AG04449 (cell line): Measurements from ENCODE around the gene SHBG.
"Not testable (repeated sequence)": the region's sequence is repeated elsewhere in the genome, so short reads cannot be mapped to it uniquely, and the experiment has no call there.

Experiments used
- CTCF ChIA-PET: fragments of 350-600 bp; formaldehyde crosslinking; extraction: SDS; loops from one replicate; lab custom pipeline; 2021; ENCODE audit warnings: antibody characterized with exemption; lab: Yijun Ruan, JAX
- POLR2A ChIA-PET: fragments of 400-600, 350-600 bp; formaldehyde crosslinking; extraction: SDS; loops from one replicate; lab custom pipeline; 2020; ENCODE audit warnings: antibody characterized with exemption, inconsistent platforms; lab: Yijun Ruan, JAX
- DNase-seq: peaks from one replicate; pipeline ENCODE4 v3.0.0-alpha.2; 2010; ENCODE audit warnings: low read depth, low spot score
- H3K4me3 ChIP-seq: 2 replicates; pipeline ENCODE4 v1.5.1; 2011; ENCODE audit warnings: low read depth, mild to moderate bottlenecking, control low read depth, low read length
- CTCF ChIP-seq: IDR thresholded peaks from one replicate; pipeline ENCODE4 v1.5.1; 2011; ENCODE audit warnings: mild to moderate bottlenecking, moderate library complexity, low read length, control low read depth, inconsistent platforms; ENCODE audit not compliant: insufficient read depth; ENCODE audit errors: missing control alignments

The SHBG gene

GRCh38 chr17:7614425-7615264 lies 15.3 kb upstream of the SHBG start, which contains the start of gene FXR2:
TSS of gene FXR2 (minus strand) at chr17:7614897. CDS start at chr17:7614532, 365 bp downstream.
- peak; percentile 99 for DNase-seq
- peak within 1 kb of the TSS; percentile 87 for H3K4me3 ChIP-seq
- TF ChIP-seq CTCF = peak; percentile 74
- ChIA-PET CTCF (interaction anchor here (0.6 to 8.1 kb wide), 11 partner anchors 9 to 170 kb away, joined by 3 to 67 read pairs (median 4); partner anchors contain the start of genes ATP1B2, CHRNB1, SAT2 and SHBG), POLR2A (interaction anchor here (0.6 to 2.3 kb wide), 8 partner anchors 12 to 72 kb away, joined by 3 to 14 read pairs (median 3); partner anchors contain the start of genes SAT2 and TP53)

GRCh38 chr17:7615265-7615747 lies 14.6 kb upstream of the SHBG start:
- peak overlapping the region; percentile 50 for H3K4me3 ChIP-seq
- POLR2A ChIA-PET = interaction anchor here (0.6 to 2.3 kb wide), 8 partner anchors 12 to 71 kb away, joined by 3 to 14 read pairs (median 3); partner anchors contain the start of genes SAT2 and TP53
- CTCF ChIA-PET = interaction anchor here (0.6 to 8.1 kb wide), 11 partner anchors 9 to 171 kb away, joined by 3 to 67 read pairs (median 5); partner anchors contain the start of genes CHRNB1, SAT2, SHBG and SOX15
- DNase-seq = no peak
- no peak for TF ChIP-seq CTCF

GRCh38 chr17:7618608-7619007 lies 11.3 kb upstream of the SHBG start:
- H3K4me3 ChIP-seq = no peak overlapping the region
- CTCF ChIA-PET = interaction anchor here (1.7 to 6.2 kb wide), 2 partner anchors 11 to 69 kb away, joined by 5 to 67 read pairs; partner anchors contain the start of genes SAT2 and SHBG
- TF ChIP-seq CTCF = no peak
- DNase-seq = no peak
- POLR2A ChIA-PET = no interaction called here

GRCh38 chr17:7620835-7621234 lies 9.1 kb upstream of the SHBG start:
- TF ChIP-seq CTCF = no peak
- ChIA-PET CTCF (interaction anchor here (2.2 to 2.8 kb wide), 2 partner anchors 12 to 60 kb away, joined by 7 to 21 read pairs; no protein-coding TSS in a partner anchor), POLR2A (no interaction called here)
- H3K4me3 ChIP-seq = no peak overlapping the region
- no peak for DNase-seq

- CTCF ChIA-PET = interaction anchor here (1.2 kb wide), 1 partner anchor 9 kb away, joined by 4 read pairs; the partner anchor contains the start of gene FXR2
- no peak overlapping the region for H3K4me3 ChIP-seq
- DNase-seq = no peak
- POLR2A ChIA-PET = interaction anchor here (1.3 kb wide), 1 partner anchor 64 kb away, joined by 3 read pairs; the partner anchor contains the start of gene TP53
- no peak for TF ChIP-seq CTCF
These were observed 6.3 kb upstream of the SHBG start for GRCh38 chr17:7623661-7624060.

GRCh38 chr17:7625749-7626148 lies 4.2 kb upstream of the SHBG start:
- H3K4me3 ChIP-seq, DNase-seq, POLR2A ChIA-PET: not testable (repeated sequence)
- CTCF ChIA-PET = interaction anchor here (9.7 kb wide), 1 partner anchor 10 kb away, joined by 67 read pairs; the partner anchor contains the start of gene FXR2
